Breast epithelium (tissue), 4 donors: ENCODE results near the gene RELN. TPM values are rescaled to one million over a fixed set of nuclear protein-coding genes. Genes with fewer than 3 reads are reported as not detected.

Experiments used
- DNase-seq, 2 donors: peaks; one replicate each; pipeline ENCODE4 v3.0.0-alpha.2; 2019; ENCODE audit warnings: low spot score in 2 of 2
- H3K27ac ChIP-seq, 2 donors: fragments of 200-600 bp; sonication (generic) in 1 of 2; one replicate each; pipeline ENCODE4 v1.5.1; 2016 to 2019; ENCODE audit warnings: mild to moderate bottlenecking in 1 of 2
- H3K27me3 ChIP-seq, 2 donors: fragments of 200-600 bp; sonication (generic) in 1 of 2; one replicate each; pipeline versions ENCODE4 v1.5.1 to v1.6.0; 2017 to 2019; ENCODE audit warnings: control low read depth in 1 of 2, mild to moderate bottlenecking in 1 of 2
- H3K36me3 ChIP-seq: fragments of 200-600 bp; one replicate; pipeline ENCODE4 v1.5.1; 2019
- H3K4me1 ChIP-seq, 2 donors: fragments of 200-600 bp; sonication (generic); one replicate each; pipeline ENCODE4 v1.5.1; 2016 to 2019; ENCODE audit warnings: control low read depth in 1 of 2
- H3K4me3 ChIP-seq, 3 donors: fragments of 200-600 bp; sonication (generic); 1 replicate in 2 of 3; 2 replicates in 1 of 3; pipeline ENCODE4 v1.5.1; 2016 to 2019; ENCODE audit warnings: mild to moderate bottlenecking in 3 of 3, moderate library complexity in 2 of 3
- H3K9me3 ChIP-seq, 2 donors: fragments of 200-600 bp; sonication (generic) in 1 of 2; one replicate each; pipeline ENCODE4 v1.5.1; 2016 to 2019; ENCODE audit warnings: control low read depth in 1 of 2
- POLR2A ChIP-seq: fragments of 450-650 bp; IDR thresholded peaks from one replicate; pipeline ENCODE4 v1.6.1; 2016; ENCODE audit warnings: antibody characterized with exemption, mild to moderate bottlenecking, moderate library complexity
- POLR2AphosphoS5 ChIP-seq, 3 donors: sonication (generic); formaldehyde crosslinking; IDR thresholded peaks; one replicate each; pipeline ENCODE4 v1.6.1; 2017; ENCODE audit warnings: antibody characterized with exemption in 3 of 3
- intact Hi-C: fragments of 100-400 bp; cut with DNase I; formaldehyde crosslinking; loops from one replicate; pipeline ENCODE4 v1.15.1; 2023; ENCODE audit warnings: low total_unique reads
- total RNA-seq, 3 donors: library from RNA; depleted of rRNA; stranded (reverse); fragments of >200 nt; gene quantifications; one replicate each; pipeline ENCODE4 v1.1.0, GENCODE V29; 2016
- TF ChIP-seq, protein P1 (sequence below), 3 donors: fragments of 450-650 bp; IDR thresholded peaks; one replicate each; pipeline ENCODE4 v1.5.1; 2016 to 2017; ENCODE audit warnings: antibody characterized with exemption in 3 of 3, mild to moderate bottlenecking in 3 of 3, moderate library complexity in 3 of 3

Gene RELN
- total RNA-seq, 3 donors from 2014 or later = 3.0 to 9.8 (median 4.5) TPM

DNA sequence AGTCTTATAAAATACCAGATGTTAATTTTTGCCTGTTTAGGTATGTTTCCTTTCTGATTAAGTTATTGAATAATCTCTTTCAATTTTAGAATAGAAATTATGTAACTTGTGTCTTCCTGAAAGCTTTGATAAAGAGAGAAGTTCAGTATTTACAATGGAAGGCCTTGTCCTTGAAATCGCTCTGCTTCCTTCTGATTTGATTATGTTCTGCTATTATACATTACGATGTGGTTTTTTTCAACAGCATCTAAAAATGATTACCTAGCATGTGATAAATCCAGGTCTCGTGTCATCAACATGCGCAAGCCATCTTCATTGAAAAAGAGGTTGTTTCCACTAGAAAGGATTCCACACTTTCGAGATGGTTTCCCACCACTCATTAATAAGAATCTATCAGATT is 447.0 kb downstream of the RELN start:
- intact Hi-C loops = no loop called here
- Histone ChIP-seq H3K9me3 (no peaks in the 10 kb centered on the region), H3K4me1 (no peaks in the 10 kb centered on the region), H3K27me3 (no peaks in the 10 kb centered on the region), H3K36me3 (no peaks in the 10 kb centered on the region), H3K27ac (no peak overlapping the region), H3K4me3 (no peak overlapping the region)
- TF ChIP-seq POLR2A (no peak), POLR2AphosphoS5 (IDR thresholded peaks at IDR 0.05) (no peak)
- TF ChIP-seq, protein P1, sequence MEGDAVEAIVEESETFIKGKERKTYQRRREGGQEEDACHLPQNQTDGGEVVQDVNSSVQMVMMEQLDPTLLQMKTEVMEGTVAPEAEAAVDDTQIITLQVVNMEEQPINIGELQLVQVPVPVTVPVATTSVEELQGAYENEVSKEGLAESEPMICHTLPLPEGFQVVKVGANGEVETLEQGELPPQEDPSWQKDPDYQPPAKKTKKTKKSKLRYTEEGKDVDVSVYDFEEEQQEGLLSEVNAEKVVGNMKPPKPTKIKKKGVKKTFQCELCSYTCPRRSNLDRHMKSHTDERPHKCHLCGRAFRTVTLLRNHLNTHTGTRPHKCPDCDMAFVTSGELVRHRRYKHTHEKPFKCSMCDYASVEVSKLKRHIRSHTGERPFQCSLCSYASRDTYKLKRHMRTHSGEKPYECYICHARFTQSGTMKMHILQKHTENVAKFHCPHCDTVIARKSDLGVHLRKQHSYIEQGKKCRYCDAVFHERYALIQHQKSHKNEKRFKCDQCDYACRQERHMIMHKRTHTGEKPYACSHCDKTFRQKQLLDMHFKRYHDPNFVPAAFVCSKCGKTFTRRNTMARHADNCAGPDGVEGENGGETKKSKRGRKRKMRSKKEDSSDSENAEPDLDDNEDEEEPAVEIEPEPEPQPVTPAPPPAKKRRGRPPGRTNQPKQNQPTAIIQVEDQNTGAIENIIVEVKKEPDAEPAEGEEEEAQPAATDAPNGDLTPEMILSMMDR (IDR thresholded peaks at IDR 0.05) = no peak
- DNase-seq = no peak

DNA sequence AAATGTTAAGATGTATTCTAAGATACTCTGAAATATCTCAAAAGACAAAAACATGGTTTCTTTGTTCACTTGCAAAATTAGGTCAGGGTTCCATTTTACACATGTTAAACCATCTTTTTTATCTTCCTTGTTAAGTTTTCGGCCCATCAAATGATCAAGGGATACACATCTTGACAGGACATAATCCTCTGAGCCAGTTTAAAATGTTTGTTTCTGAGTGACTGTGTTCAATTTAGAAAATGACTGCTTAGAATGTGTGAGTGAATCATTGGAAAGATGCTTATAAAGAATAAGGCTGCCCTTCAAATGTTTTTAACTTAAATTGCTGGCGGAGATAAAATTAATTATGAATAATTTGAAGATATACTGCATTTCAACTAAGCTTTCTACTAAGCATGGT is 447.5 kb downstream of the RELN start:
- intact Hi-C loops = no loop called here

DNA sequence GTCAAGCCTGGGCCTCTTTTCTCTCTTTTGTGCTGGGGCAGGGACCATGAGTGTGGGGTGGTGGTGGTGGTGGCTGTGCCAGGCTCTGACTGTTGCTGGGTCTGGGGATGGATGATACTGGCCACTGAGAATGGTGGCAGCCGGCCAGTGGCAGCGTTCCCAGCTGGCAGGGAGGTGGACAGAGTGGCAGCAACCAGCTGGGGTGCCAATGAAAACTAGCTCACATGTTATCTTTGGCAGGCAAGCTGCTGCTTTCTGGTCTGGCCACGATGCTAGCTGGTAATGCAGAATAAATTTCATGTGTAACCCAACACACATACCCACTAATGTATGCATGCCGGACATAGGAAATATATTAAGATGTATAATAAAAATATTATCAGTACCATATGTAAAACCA is 448.4 kb downstream of the RELN start:
- H3K36me3 ChIP-seq = no peaks in the 10 kb centered on the region
- TF ChIP-seq POLR2A (no peak), POLR2AphosphoS5 (IDR thresholded peaks at IDR 0.05) (no peak)
- TF ChIP-seq, protein P1 (IDR thresholded peaks at IDR 0.05) = no peak
- H3K9me3 ChIP-seq = no peaks in the 10 kb centered on the region
- intact Hi-C loops = no loop called here
- no peaks in the 10 kb centered on the region for H3K27me3 ChIP-seq
- DNase-seq = peak in 1 of 2 donors; percentile 29
- no peak overlapping the region for H3K27ac ChIP-seq
- H3K4me3 ChIP-seq = no peak overlapping the region
- no peaks in the 10 kb centered on the region for H3K4me1 ChIP-seq

More for the DNA sequence above, 447.5 kb downstream of the RELN start:
- no peaks in the 10 kb centered on the region for H3K4me1 ChIP-seq
- no peak for DNase-seq
- H3K9me3 ChIP-seq = no peaks in the 10 kb centered on the region
- H3K27me3 ChIP-seq = no peaks in the 10 kb centered on the region
- no peak overlapping the region for H3K4me3 ChIP-seq
- TF ChIP-seq, protein P1 (IDR thresholded peaks at IDR 0.05) = no peak
- TF ChIP-seq POLR2AphosphoS5 (IDR thresholded peaks at IDR 0.05) = no peak
- TF ChIP-seq POLR2A = no peak
- H3K36me3 ChIP-seq = no peaks in the 10 kb centered on the region
- no peak overlapping the region for H3K27ac ChIP-seq

DNA sequence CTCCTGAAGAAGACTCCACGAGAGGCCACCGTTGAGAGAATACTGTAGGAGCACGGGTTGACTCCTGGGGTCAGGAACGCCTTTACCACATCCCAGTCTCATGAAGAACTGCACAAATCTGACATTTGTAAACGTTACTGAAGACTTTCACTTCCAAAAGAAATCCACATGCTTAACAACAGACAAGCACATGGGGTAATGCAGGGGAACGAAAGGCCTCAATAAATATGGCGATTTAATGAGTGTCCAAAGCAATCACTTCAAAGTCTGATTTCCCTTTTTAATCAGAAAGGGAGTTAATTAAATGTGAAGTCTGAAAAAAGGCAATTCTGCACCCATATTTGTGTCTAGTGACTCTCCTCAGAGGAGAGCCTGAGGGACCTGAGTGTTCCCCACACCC is 449.1 kb downstream of the RELN start:
- intact Hi-C loops = no loop called here
- no peak for DNase-seq

DNA sequence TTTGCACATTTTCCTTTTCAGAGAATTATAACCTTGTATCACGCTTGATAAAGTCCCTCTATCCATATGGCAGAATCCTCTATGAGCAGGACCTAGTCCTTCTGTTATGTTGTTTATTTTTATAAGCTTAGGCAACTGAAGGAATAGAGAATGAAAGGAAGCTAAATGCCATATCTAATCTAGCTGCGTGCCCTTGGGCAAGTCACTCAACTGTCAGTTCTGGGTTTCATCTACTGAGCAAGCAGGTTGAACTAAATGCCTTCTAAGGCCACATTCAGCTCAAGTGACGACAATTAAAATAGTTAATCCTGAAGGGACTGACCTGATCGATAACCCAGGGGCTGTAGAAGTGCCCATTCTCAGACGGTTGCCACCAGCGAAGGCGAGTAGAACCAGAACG is 449.6 kb downstream of the RELN start:
- no peak for DNase-seq
- intact Hi-C loops = no loop called here
- no peaks in the 10 kb centered on the region for H3K9me3 ChIP-seq

More for the DNA sequence above, 449.1 kb downstream of the RELN start:
- TF ChIP-seq POLR2AphosphoS5 (IDR thresholded peaks at IDR 0.05) = no peak
- TF ChIP-seq, protein P1 (IDR thresholded peaks at IDR 0.05) = no peak
- no peak for TF ChIP-seq POLR2A
- no peaks in the 10 kb centered on the region for H3K4me1 ChIP-seq
- H3K27ac ChIP-seq = no peak overlapping the region
- no peaks in the 10 kb centered on the region for H3K9me3 ChIP-seq
- H3K4me3 ChIP-seq = no peak overlapping the region
- no peaks in the 10 kb centered on the region for H3K27me3 ChIP-seq
- no peaks in the 10 kb centered on the region for H3K36me3 ChIP-seq

More for the DNA sequence above, 449.6 kb downstream of the RELN start:
- H3K36me3 ChIP-seq = no peaks in the 10 kb centered on the region
- no peaks in the 10 kb centered on the region for H3K27me3 ChIP-seq
- no peaks in the 10 kb centered on the region for H3K4me1 ChIP-seq
- H3K4me3 ChIP-seq = no peak overlapping the region
- H3K27ac ChIP-seq = no peak overlapping the region
- TF ChIP-seq, protein P1 (IDR thresholded peaks at IDR 0.05) = no peak
- TF ChIP-seq POLR2A = no peak
- TF ChIP-seq POLR2AphosphoS5 (IDR thresholded peaks at IDR 0.05) = no peak
